Loucy (cell line): ENCODE data around the gene ANKRD39.

ENCODE experiments used
- CTCF ChIP-seq: fragments of 200-600 bp; sonication (generic); conservative IDR thresholded peaks from 2 replicates; pipeline ENCODE4 v1.5.1; 2014; ENCODE audit warnings: mild to moderate bottlenecking, antibody characterized with exemption, low read length
- EZH2phosphoT487 ChIP-seq: fragments of 200-600 bp; IDR thresholded peaks from 2 replicates; pipeline ENCODE4 v1.6.1; 2018; ENCODE audit warnings: antibody characterized with exemption, mild to moderate bottlenecking, moderate library complexity, borderline replicate concordance

- TF ChIP-seq CTCF (no peak), EZH2phosphoT487 (no peak)
These were observed 40.3 kb upstream of the ANKRD39 start for GRCh38 chr2:96898135-96898505.
